H9 (cell line): ENCODE results near the gene PM20D2. TPM values are rescaled to one million over a fixed set of nuclear protein-coding genes. Genes with fewer than 3 reads are reported as not detected.

Experiments used
- DNase-seq: peaks from one replicate; pipeline ENCODE4 v3.0.0-alpha.2; 2017
- H2AFZ ChIP-seq: one replicate; pipeline ENCODE4 v1.6.1; 2013; ENCODE audit warnings: mild to moderate bottlenecking, low read length, control low read depth, moderate library complexity
- H2AK5ac ChIP-seq: 2 replicates; pipeline ENCODE4 v1.6.1; 2013; ENCODE audit warnings: low read length, control low read depth, mixed read lengths; ENCODE audit not compliant: insufficient read length
- H2BK120ac ChIP-seq: one replicate; pipeline ENCODE4 v1.6.1; 2013; ENCODE audit warnings: low read depth, mild to moderate bottlenecking, low read length, control low read depth, inconsistent platforms; ENCODE audit not compliant: poor library complexity, severe bottlenecking
- H2BK12ac ChIP-seq: 2 replicates; pipeline ENCODE4 v1.6.1; 2013; ENCODE audit warnings: low read length, control low read depth, mixed read lengths, low read depth; ENCODE audit not compliant: insufficient read length
- H2BK15ac ChIP-seq: 2 replicates; pipeline ENCODE4 v1.6.1; 2013; ENCODE audit warnings: low read depth, low read length, control low read depth
- H2BK20ac ChIP-seq: one replicate; pipeline ENCODE4 v1.6.1; 2013; ENCODE audit warnings: low read depth, mild to moderate bottlenecking, low read length, control low read depth, inconsistent platforms; ENCODE audit not compliant: poor library complexity, severe bottlenecking
- H2BK5ac ChIP-seq: 2 replicates; pipeline ENCODE4 v1.6.1; 2013; ENCODE audit warnings: low read length, control low read depth, mixed read lengths; ENCODE audit not compliant: insufficient read length
- H3K14ac ChIP-seq: 2 replicates; pipeline ENCODE4 v1.6.1; 2013; ENCODE audit warnings: low read length, control low read depth; ENCODE audit not compliant: insufficient read depth
- H3K18ac ChIP-seq: 2 replicates; pipeline ENCODE4 v1.6.1; 2013; ENCODE audit warnings: low read depth, mild to moderate bottlenecking, mixed read lengths, low read length, control low read depth; ENCODE audit not compliant: insufficient read length
- H3K23ac ChIP-seq: 2 replicates; pipeline ENCODE4 v1.6.1; 2013; ENCODE audit warnings: low read length, control low read depth, mixed read lengths, low read depth; ENCODE audit not compliant: insufficient read length
- H3K23me2 ChIP-seq: 2 replicates; pipeline ENCODE4 v1.6.1; 2013; ENCODE audit warnings: low read depth, mild to moderate bottlenecking, mixed read lengths, low read length, control low read depth; ENCODE audit not compliant: insufficient read length, poor library complexity, severe bottlenecking
- H3K27ac ChIP-seq: 2 replicates; pipeline ENCODE4 v1.5.1; 2013; ENCODE audit warnings: low read length, control low read depth, mixed read lengths, low read depth; ENCODE audit not compliant: insufficient read length
- H3K27me3 ChIP-seq: 2 replicates; pipeline ENCODE4 v1.6.1; 2013; ENCODE audit warnings: low read length, control low read depth, inconsistent platforms; ENCODE audit not compliant: insufficient read depth
- H3K4ac ChIP-seq: 2 replicates; pipeline ENCODE4 v1.6.1; 2013; ENCODE audit warnings: low read depth, mild to moderate bottlenecking, control low read depth, inconsistent platforms, low read length, moderate library complexity
- H3K4me1 ChIP-seq: 2 replicates; pipeline ENCODE4 v1.6.1; 2013; ENCODE audit warnings: low read length, control low read depth, inconsistent platforms; ENCODE audit not compliant: insufficient read depth
- H3K4me2 ChIP-seq: 2 replicates; pipeline ENCODE4 v1.6.1; 2013; ENCODE audit warnings: low read length, control low read depth, mixed read lengths; ENCODE audit not compliant: insufficient read length, insufficient read depth
- H3K56ac ChIP-seq: 2 replicates; pipeline ENCODE4 v1.6.1; 2013; ENCODE audit warnings: low read depth, mild to moderate bottlenecking, mixed read lengths, low read length, control low read depth; ENCODE audit not compliant: insufficient read length
- H3K79me1 ChIP-seq: 2 replicates; pipeline ENCODE4 v1.6.1; 2013; ENCODE audit warnings: low read depth, mild to moderate bottlenecking, moderate library complexity, low read length, control low read depth, inconsistent platforms; ENCODE audit not compliant: insufficient read depth, poor library complexity, severe bottlenecking
- H3K79me2 ChIP-seq: 2 replicates; pipeline ENCODE4 v1.6.1; 2013; ENCODE audit warnings: low read length, control low read depth, inconsistent platforms; ENCODE audit not compliant: insufficient read depth
- H3K9ac ChIP-seq: 2 replicates; pipeline ENCODE4 v1.6.1; 2013; ENCODE audit warnings: low read length, control low read depth, mixed read lengths; ENCODE audit not compliant: insufficient read length; ENCODE audit errors: extremely low read depth
- H3K9me3 ChIP-seq: one replicate; pipeline ENCODE4 v1.6.1; 2013; ENCODE audit warnings: low read depth, low read length, inconsistent platforms; ENCODE audit not compliant: control insufficient read depth
- H3T11ph ChIP-seq: one replicate; pipeline ENCODE4 v1.6.1; 2013; ENCODE audit warnings: mild to moderate bottlenecking, low read length, control low read depth, inconsistent platforms
- H4K20me1 ChIP-seq: one replicate; pipeline ENCODE4 v1.6.1; 2013; ENCODE audit not compliant: control insufficient read depth, insufficient read length, insufficient read depth
- H4K5ac ChIP-seq: 2 replicates; pipeline ENCODE4 v1.6.1; 2013; ENCODE audit warnings: low read depth, mild to moderate bottlenecking, mixed read lengths, low read length, control low read depth; ENCODE audit not compliant: insufficient read length
- H4K8ac ChIP-seq: replicated peaks from 2 replicates; pipeline ENCODE4 v1.6.1; 2013; ENCODE audit warnings: low read length, control low read depth, mixed read lengths, low read depth; ENCODE audit not compliant: insufficient read length
- H4K91ac ChIP-seq: 2 replicates; pipeline ENCODE4 v1.6.1; 2013; ENCODE audit warnings: low read depth, mild to moderate bottlenecking, moderate library complexity, mixed read lengths, low read length, control low read depth; ENCODE audit not compliant: insufficient read length
- H3K27ac Mint-ChIP-seq, 3 experiments: 2 replicates in 2 of 3; 3 replicates in 1 of 3; pipeline ENCODE4 v1.8.0; 2020 to 2021; ENCODE audit warnings: mixed read lengths in 3 of 3, mild to moderate bottlenecking in 1 of 3, moderate library complexity in 1 of 3
- H3K27me3 Mint-ChIP-seq: 2 replicates; pipeline ENCODE4 v1.8.0; 2021; ENCODE audit warnings: low read depth, mild to moderate bottlenecking, moderate library complexity, mixed read lengths
- H3K36me3 Mint-ChIP-seq, 3 experiments: 2 replicates in 2 of 3; 3 replicates in 1 of 3; pipeline ENCODE4 v1.8.0; 2020 to 2021; ENCODE audit warnings: low read depth in 3 of 3, mixed read lengths in 3 of 3; ENCODE audit not compliant: insufficient read depth in 1 of 3
- H3K4me1 Mint-ChIP-seq, 2 experiments: 2 replicates each; pipeline ENCODE4 v1.8.0; 2020; ENCODE audit warnings: mixed read lengths in 2 of 2
- H3K4me3 Mint-ChIP-seq, 2 experiments: 2 replicates in 1 of 2; 3 replicates in 1 of 2; pipeline ENCODE4 v1.8.0; 2020 to 2021; ENCODE audit warnings: mild to moderate bottlenecking in 2 of 2, mixed read lengths in 2 of 2, moderate library complexity in 1 of 2
- H3K9me3 Mint-ChIP-seq, 2 experiments: 2 replicates in 1 of 2; 3 replicates in 1 of 2; pipeline ENCODE4 v1.8.0; 2020; ENCODE audit warnings: mild to moderate bottlenecking in 2 of 2, mixed read lengths in 2 of 2, moderate library complexity in 1 of 2
- WGBS: extraction: QIAGEN DNeasy Blood & Tissue Kit; methylation state at CpG from one replicate; pipeline ENCODE4 v1.1.7; 2013; ENCODE audit warnings: missing lambda C conversion rate, low lambda C conversion rate, mixed read lengths; ENCODE audit not compliant: insufficient read length; ENCODE audit errors: extremely low coverage; 5-methylcytosine and 5-hydroxymethylcytosine counted together
- total RNA-seq: library from RNA; stranded (reverse); gene quantifications from 2 replicates; pipeline ENCODE4 v1.2.1, GENCODE V29; 2021
- TF ChIP-seq, protein P1 (sequence below): fragments of 200-600 bp; sonication (generic); conservative IDR thresholded peaks from 3 replicates; pipeline ENCODE4 v1.8.0; 2021; ENCODE audit warnings: antibody characterized with exemption, mild to moderate bottlenecking

Gene PM20D2
- total RNA-seq, 1 experiment from 2014 or later = 8.3 TPM

DNA sequence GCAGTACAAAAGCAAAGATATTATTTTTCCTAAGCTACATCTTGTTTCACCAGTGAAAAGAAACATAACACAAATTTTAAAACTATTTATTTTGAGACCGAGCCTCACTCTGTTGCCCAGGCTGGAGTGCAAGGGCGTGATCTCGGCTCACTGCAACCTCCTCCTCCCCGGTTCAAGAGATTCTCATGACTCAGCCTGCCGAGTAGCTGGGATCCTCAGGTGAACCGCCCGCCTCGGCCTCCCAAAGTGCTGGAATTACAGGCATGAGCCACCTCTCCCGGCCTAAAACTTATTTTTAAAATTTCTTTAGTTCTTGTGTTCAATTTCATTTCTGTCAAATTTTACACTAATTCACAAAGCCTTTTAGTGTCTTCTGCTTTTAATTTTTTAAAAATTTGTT lies 33.9 kb upstream of the PM20D2 start:
- no peak overlapping the region for H4K91ac ChIP-seq
- H4K5ac ChIP-seq = no peak overlapping the region
- H4K8ac ChIP-seq = no peak overlapping the region
- H3K14ac ChIP-seq = no peak overlapping the region
- H2BK5ac ChIP-seq = no peak overlapping the region
- H3K27ac ChIP-seq = no peak overlapping the region
- H3K4me1 Mint-ChIP-seq = peaks cover 2 to 5% of the 10 kb centered on the region in 2 experiments; a peak in 3 of 4 replicates
- peaks cover 12% of the 10 kb centered on the region for H3K27me3 Mint-ChIP-seq
- H3K4me1 ChIP-seq = no peaks in the 10 kb centered on the region
- no peak overlapping the region for H3K56ac ChIP-seq
- no peak overlapping the region for H3K4ac ChIP-seq
- H3K23me2 ChIP-seq = peaks cover under 1% of the 10 kb centered on the region
- no peak overlapping the region for H2BK20ac ChIP-seq
- no peaks in the 10 kb centered on the region for H3K9me3 Mint-ChIP-seq
- no peaks in the 10 kb centered on the region; a peak in 2 of 7 replicates for H3K36me3 Mint-ChIP-seq
- H3K9ac ChIP-seq = no peak overlapping the region
- H3K9me3 ChIP-seq = no peaks in the 10 kb centered on the region
- H3K27me3 ChIP-seq = peaks cover 2% of the 10 kb centered on the region; the same call in 1 of the 2 replicates
- no peak overlapping the region for H3K18ac ChIP-seq
- H3K79me1 ChIP-seq = no peaks in the 10 kb centered on the region
- H3K27ac Mint-ChIP-seq = no peak overlapping the region
- WGBS = no CpG with 5 or more reads among the region's 9 CpGs
- DNase-seq = no peak
- H3K79me2 ChIP-seq = no peaks in the 10 kb centered on the region
- no peak overlapping the region for H3K4me2 ChIP-seq
- H2BK12ac ChIP-seq = no peak overlapping the region
- no peak overlapping the region for H2BK120ac ChIP-seq
- H3T11ph ChIP-seq = no peak overlapping the region
- H2AK5ac ChIP-seq = no peak overlapping the region
- H4K20me1 ChIP-seq = no peaks in the 10 kb centered on the region
- H2AFZ ChIP-seq = no peak overlapping the region
- H2BK15ac ChIP-seq = no peak overlapping the region
- H3K4me3 Mint-ChIP-seq = no peak overlapping the region
- H3K23ac ChIP-seq = no peak overlapping the region
- TF ChIP-seq, protein P1, sequence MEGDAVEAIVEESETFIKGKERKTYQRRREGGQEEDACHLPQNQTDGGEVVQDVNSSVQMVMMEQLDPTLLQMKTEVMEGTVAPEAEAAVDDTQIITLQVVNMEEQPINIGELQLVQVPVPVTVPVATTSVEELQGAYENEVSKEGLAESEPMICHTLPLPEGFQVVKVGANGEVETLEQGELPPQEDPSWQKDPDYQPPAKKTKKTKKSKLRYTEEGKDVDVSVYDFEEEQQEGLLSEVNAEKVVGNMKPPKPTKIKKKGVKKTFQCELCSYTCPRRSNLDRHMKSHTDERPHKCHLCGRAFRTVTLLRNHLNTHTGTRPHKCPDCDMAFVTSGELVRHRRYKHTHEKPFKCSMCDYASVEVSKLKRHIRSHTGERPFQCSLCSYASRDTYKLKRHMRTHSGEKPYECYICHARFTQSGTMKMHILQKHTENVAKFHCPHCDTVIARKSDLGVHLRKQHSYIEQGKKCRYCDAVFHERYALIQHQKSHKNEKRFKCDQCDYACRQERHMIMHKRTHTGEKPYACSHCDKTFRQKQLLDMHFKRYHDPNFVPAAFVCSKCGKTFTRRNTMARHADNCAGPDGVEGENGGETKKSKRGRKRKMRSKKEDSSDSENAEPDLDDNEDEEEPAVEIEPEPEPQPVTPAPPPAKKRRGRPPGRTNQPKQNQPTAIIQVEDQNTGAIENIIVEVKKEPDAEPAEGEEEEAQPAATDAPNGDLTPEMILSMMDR = no peak
